OCI-LY3 (cell line): ENCODE data around the gene SPPL2A.

Experiments used
- EZH2phosphoT487 ChIP-seq: fragments of 200-600 bp; shearing (Covaris generic); IDR thresholded peaks from 2 replicates; pipeline ENCODE4 v1.6.1; 2018; ENCODE audit warnings: antibody characterized with exemption, mixed run types, low read depth
- TF ChIP-seq, protein P1 (sequence below): fragments of 200-600, 300-600 bp; sonication (generic); IDR thresholded peaks from 2 replicates; pipeline ENCODE4 v1.5.1; 2014; ENCODE audit warnings: antibody characterized with exemption, low read length, low read depth

DNA sequence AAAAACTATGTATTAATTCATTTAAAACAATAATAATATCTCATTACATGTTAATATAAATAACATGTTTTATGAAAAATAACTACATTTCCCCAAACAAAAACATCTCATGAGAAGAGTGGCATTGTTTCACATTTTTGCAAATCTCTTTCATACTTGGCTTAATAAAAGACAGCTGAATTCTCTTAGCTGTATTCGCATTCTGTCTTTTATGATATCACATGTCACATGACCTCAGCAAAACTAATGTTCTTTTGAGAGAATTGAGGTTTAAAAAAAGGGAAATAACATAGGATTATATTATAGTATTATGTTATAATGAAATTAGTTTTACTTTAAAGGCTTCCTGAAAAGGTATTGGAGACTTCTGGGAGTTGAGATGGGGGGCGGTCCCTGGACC is 48.4 kb upstream of the SPPL2A start:
- TF ChIP-seq, protein P1, sequence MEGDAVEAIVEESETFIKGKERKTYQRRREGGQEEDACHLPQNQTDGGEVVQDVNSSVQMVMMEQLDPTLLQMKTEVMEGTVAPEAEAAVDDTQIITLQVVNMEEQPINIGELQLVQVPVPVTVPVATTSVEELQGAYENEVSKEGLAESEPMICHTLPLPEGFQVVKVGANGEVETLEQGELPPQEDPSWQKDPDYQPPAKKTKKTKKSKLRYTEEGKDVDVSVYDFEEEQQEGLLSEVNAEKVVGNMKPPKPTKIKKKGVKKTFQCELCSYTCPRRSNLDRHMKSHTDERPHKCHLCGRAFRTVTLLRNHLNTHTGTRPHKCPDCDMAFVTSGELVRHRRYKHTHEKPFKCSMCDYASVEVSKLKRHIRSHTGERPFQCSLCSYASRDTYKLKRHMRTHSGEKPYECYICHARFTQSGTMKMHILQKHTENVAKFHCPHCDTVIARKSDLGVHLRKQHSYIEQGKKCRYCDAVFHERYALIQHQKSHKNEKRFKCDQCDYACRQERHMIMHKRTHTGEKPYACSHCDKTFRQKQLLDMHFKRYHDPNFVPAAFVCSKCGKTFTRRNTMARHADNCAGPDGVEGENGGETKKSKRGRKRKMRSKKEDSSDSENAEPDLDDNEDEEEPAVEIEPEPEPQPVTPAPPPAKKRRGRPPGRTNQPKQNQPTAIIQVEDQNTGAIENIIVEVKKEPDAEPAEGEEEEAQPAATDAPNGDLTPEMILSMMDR, result no peak
- no peak for TF ChIP-seq EZH2phosphoT487
